Smooth muscle cell (in vitro differentiated cells): ENCODE data around the gene PRPF40B. TPM values are rescaled to one million over a fixed set of nuclear protein-coding genes. Genes with fewer than 3 reads are reported as not detected.
A peak's percentile ranks its signal among the peaks of the same experiment; 100 is the strongest.

Experiments
- DNase-seq: peaks from one replicate; lab custom pipeline; 2025; ENCODE audit not compliant: unreplicated experiment; lab: John Stamatoyannopoulos, UW
- H2AFZ ChIP-seq: fragments of 200-600 bp; sonication (generic); 2 replicates; pipeline ENCODE4 v1.6.0; 2016; ENCODE audit warnings: antibody characterized with exemption, low read depth, mild to moderate bottlenecking
- H3F3A ChIP-seq: fragments of 200-600 bp; sonication (generic); 2 replicates; pipeline ENCODE4 v1.6.0; 2017; ENCODE audit warnings: antibody characterized with exemption, low read depth
- H3K27ac ChIP-seq: fragments of 200-600 bp; sonication (generic); 2 replicates; pipeline ENCODE4 v1.5.1; 2016; ENCODE audit warnings: low read depth, mild to moderate bottlenecking
- H3K27me3 ChIP-seq: fragments of 200-600 bp; sonication (generic); 2 replicates; pipeline ENCODE4 v1.6.1; 2016; ENCODE audit warnings: low read depth, mild to moderate bottlenecking
- H3K36me3 ChIP-seq: fragments of 200-600 bp; sonication (generic); 2 replicates; pipeline ENCODE4 v1.5.1; 2016; ENCODE audit warnings: low read depth
- H3K4me1 ChIP-seq: fragments of 200-600 bp; sonication (generic); 2 replicates; pipeline ENCODE4 v1.5.1; 2016; ENCODE audit warnings: low read depth
- H3K4me2 ChIP-seq: fragments of 200-600 bp; sonication (generic); 2 replicates; pipeline ENCODE4 v1.6.0; 2016; ENCODE audit warnings: mild to moderate bottlenecking
- H3K4me3 ChIP-seq: fragments of 200-600 bp; sonication (generic); 2 replicates; pipeline ENCODE4 v1.5.1; 2016; ENCODE audit warnings: mild to moderate bottlenecking
- H3K79me2 ChIP-seq: fragments of 200-600 bp; sonication (generic); 2 replicates; pipeline ENCODE4 v1.6.0; 2016; ENCODE audit warnings: low read depth, mild to moderate bottlenecking
- H3K9ac ChIP-seq: fragments of 200-600 bp; sonication (generic); 2 replicates; pipeline ENCODE4 v1.6.0; 2016; ENCODE audit warnings: low read depth
- H3K9me3 ChIP-seq: fragments of 200-600 bp; sonication (generic); replicated peaks from 2 replicates; pipeline ENCODE4 v1.5.1; 2016; ENCODE audit warnings: low read depth
- H4K20me1 ChIP-seq: fragments of 200-600 bp; sonication (generic); 2 replicates; pipeline ENCODE4 v1.6.0; 2016; ENCODE audit warnings: low read depth
- CTCF ChIP-seq: fragments of 200-600 bp; sonication (generic); IDR thresholded peaks from 2 replicates; pipeline ENCODE4 v1.5.1; 2017; ENCODE audit warnings: borderline replicate concordance, mild to moderate bottlenecking, antibody characterized with exemption; ENCODE audit not compliant: insufficient read depth, poor library complexity, severe bottlenecking
- WGBS: methylation state at CpG from one replicate; pipeline ENCODE4 v1.1.7; 2016; ENCODE audit warnings: low lambda C conversion rate; 5-methylcytosine and 5-hydroxymethylcytosine counted together
- polyA plus RNA-seq: library from polyadenylated mRNA; unstranded; fragments of >200 nt; fragmentation: Nextera tagmentation; extraction: Ambion mirVana; gene quantifications from 2 replicates; pipeline ENCODE4 v1.2.1, GENCODE V29; 2016
- total RNA-seq: library from RNA; depleted of rRNA; stranded (reverse); fragments of >200 nt; gene quantifications from 2 replicates; pipeline ENCODE4 v1.2.3, GENCODE V29; 2014

PRPF40B gene
- total and polyA plus RNA-seq, 2 experiments from 2014 or later, result 6.2 to 19.8 TPM

GRCh38 chr12:49587174-49587908 is 36.0 kb upstream of the PRPF40B start:
- H3K27me3 ChIP-seq, result no peaks in the 10 kb centered on the region
- no peak overlapping the region for H3K9ac ChIP-seq
- H3K79me2 ChIP-seq, result no peaks in the 10 kb centered on the region
- H3K9me3 ChIP-seq, result no peaks in the 10 kb centered on the region
- H3K36me3 ChIP-seq, result no peaks in the 10 kb centered on the region
- no peak overlapping the region for H3K27ac ChIP-seq
- H3K4me3 ChIP-seq, result no peak overlapping the region
- no peaks in the 10 kb centered on the region for H3K4me1 ChIP-seq
- H3F3A ChIP-seq, result no peaks in the 10 kb centered on the region
- TF ChIP-seq CTCF, result peak; percentile 8
- no peak for DNase-seq
- H4K20me1 ChIP-seq, result no peaks in the 10 kb centered on the region
- WGBS, result 93% methylated on average over 11 of the region's 11 CpGs
- H2AFZ ChIP-seq, result no peak overlapping the region
- H3K4me2 ChIP-seq, result no peak overlapping the region

DNA sequence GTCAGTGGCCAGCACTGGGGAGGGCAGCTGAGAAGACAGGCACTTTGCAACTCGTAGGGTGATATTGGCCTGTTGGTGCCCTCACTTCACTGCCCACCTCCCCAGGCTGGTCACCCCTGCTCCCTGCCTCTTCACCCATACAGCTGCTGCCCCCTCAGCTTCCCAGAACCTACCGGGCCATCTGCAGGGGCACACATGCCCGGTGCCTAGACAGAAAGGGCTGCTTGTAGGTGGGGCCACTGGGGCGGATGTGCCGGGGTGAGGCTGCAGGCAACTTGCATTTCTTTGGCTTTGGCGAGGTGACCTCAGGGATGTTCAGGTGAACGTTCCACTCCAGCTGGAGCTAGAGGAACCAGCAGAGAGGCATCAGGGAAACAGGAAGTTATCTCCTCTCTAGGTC is 35.1 kb upstream of the PRPF40B start:
- 98% methylated on average over 7 of the region's 7 CpGs for WGBS
- no peaks in the 10 kb centered on the region for H3K36me3 ChIP-seq
- no peak for DNase-seq

GRCh38 chr12:49588721-49589516 is 34.4 kb upstream of the PRPF40B start:
- Histone ChIP-seq H3K4me2 (no peak overlapping the region), H3K79me2 (no peaks in the 10 kb centered on the region), H3K9me3 (no peaks in the 10 kb centered on the region), H3K4me3 (no peak overlapping the region), H2AFZ (no peak overlapping the region), H3K4me1 (no peaks in the 10 kb centered on the region), H3K9ac (no peak overlapping the region), H3K36me3 (no peaks in the 10 kb centered on the region), H3K27ac (no peak overlapping the region), H3F3A (no peaks in the 10 kb centered on the region), H4K20me1 (no peaks in the 10 kb centered on the region), H3K27me3 (no peaks in the 10 kb centered on the region)
- no peak for TF ChIP-seq CTCF
- 93% methylated on average over 4 of the region's 4 CpGs for WGBS
- no peak for DNase-seq

More for the DNA sequence above, 35.1 kb upstream of the PRPF40B start:
- no peaks in the 10 kb centered on the region for H3K4me1 ChIP-seq
- H3K9me3 ChIP-seq, result no peaks in the 10 kb centered on the region
- no peaks in the 10 kb centered on the region for H3K27me3 ChIP-seq
- H3K4me3 ChIP-seq, result no peak overlapping the region
- no peak overlapping the region for H2AFZ ChIP-seq
- TF ChIP-seq CTCF, result no peak
- H3K27ac ChIP-seq, result no peak overlapping the region
- no peaks in the 10 kb centered on the region for H4K20me1 ChIP-seq
- H3K9ac ChIP-seq, result no peak overlapping the region
- no peak overlapping the region for H3K4me2 ChIP-seq
- H3F3A ChIP-seq, result no peaks in the 10 kb centered on the region
- H3K79me2 ChIP-seq, result no peaks in the 10 kb centered on the region
